ENCODE measurements around the gene KCNAB1. TPM values are rescaled to one million over a fixed set of nuclear protein-coding genes. Genes with fewer than 3 reads are reported as not detected.
"Not testable (repeated sequence)": the region's sequence is repeated elsewhere in the genome, so short reads cannot be mapped to it uniquely, and the experiment has no call there.

KCNAB1 gene
- total RNA-seq, 2 experiments from 2014 or later = not detected

GRCh38 chr3:156214676-156215075, 94.3 kb downstream of the KCNAB1 start:
- no peak overlapping the region for H3K27ac Mint-ChIP-seq
- no peak for DNase-seq
- H3K36me3 Mint-ChIP-seq = no peaks in the 10 kb centered on the region
- no peaks in the 10 kb centered on the region for H3K4me1 Mint-ChIP-seq
- H3K27me3 Mint-ChIP-seq = peaks cover 20% of the 10 kb centered on the region
- no peak overlapping the region for H3K4me3 Mint-ChIP-seq
- H3K9me3 Mint-ChIP-seq = peaks cover 2% of the 10 kb centered on the region

- peaks cover 30% of the 10 kb centered on the region for H3K27me3 Mint-ChIP-seq
- no peak overlapping the region for H3K4me3 Mint-ChIP-seq
- H3K27ac Mint-ChIP-seq = no peak overlapping the region
Measured at GRCh38 chr3:156215751-156216150, 95.4 kb downstream of the KCNAB1 start.

GRCh38 chr3:156216216-156216615, 95.8 kb downstream of the KCNAB1 start:
- H3K4me3 Mint-ChIP-seq = no peak overlapping the region

More at GRCh38 chr3:156215751-156216150, 95.4 kb downstream of the KCNAB1 start:
- Mint-ChIP-seq H3K36me3 (no peaks in the 10 kb centered on the region), H3K9me3 (peaks cover 2% of the 10 kb centered on the region), H3K4me1 (no peaks in the 10 kb centered on the region)
- DNase-seq = no peak

GRCh38 chr3:156216852-156217251, 96.5 kb downstream of the KCNAB1 start:
- no peak overlapping the region for H3K27ac Mint-ChIP-seq
- peaks cover 2% of the 10 kb centered on the region for H3K9me3 Mint-ChIP-seq
- DNase-seq = no peak
- H3K4me3 Mint-ChIP-seq = no peak overlapping the region
- no peaks in the 10 kb centered on the region for H3K4me1 Mint-ChIP-seq
- peaks cover 32% of the 10 kb centered on the region for H3K27me3 Mint-ChIP-seq
- no peaks in the 10 kb centered on the region for H3K36me3 Mint-ChIP-seq

More at GRCh38 chr3:156216216-156216615, 95.8 kb downstream of the KCNAB1 start:
- Mint-ChIP-seq H3K9me3 (peaks cover 2% of the 10 kb centered on the region), H3K27ac (no peak overlapping the region), H3K4me1 (no peaks in the 10 kb centered on the region), H3K36me3 (no peaks in the 10 kb centered on the region), H3K27me3 (peaks cover 34% of the 10 kb centered on the region)
- DNase-seq = no peak

DNA sequence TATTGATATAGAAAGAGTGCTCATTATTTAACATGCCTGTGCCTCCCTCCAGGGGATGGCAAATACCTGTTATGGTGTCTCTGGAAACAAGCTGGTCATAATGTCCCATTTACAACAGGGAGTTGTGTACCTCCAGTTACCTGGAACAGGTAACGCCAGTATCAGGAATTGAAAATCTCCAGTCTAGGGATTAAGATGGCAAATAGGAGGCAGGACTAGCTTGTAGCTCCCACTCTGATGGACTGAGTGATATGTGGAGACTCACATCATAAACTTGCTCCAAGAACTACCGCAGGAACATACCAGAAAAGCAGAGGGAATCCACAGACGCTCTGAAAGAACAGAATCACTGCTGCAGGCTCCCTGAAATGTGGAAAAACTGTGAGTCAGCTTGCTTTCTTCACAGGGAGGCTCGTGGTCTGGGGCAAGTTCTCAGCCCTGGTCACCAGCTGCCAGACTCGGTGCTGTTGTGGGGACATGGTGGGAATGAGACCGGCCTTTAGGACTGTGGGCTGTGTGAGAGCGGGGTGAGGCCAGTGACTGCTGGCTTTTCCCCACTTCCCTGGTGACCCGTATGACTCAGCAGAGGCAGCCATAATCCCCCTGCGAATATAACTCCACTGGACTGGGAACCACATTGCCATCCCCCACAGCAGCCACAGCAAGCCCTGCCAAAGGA, 97.4 kb downstream of the KCNAB1 start:
- Mint-ChIP-seq H3K27me3 (peaks cover 37% of the 10 kb centered on the region), H3K27ac (no peak overlapping the region), H3K4me3 (no peak overlapping the region), H3K4me1 (no peaks in the 10 kb centered on the region), H3K9me3 (peaks cover 2% of the 10 kb centered on the region), H3K36me3 (no peaks in the 10 kb centered on the region)
- no peak for DNase-seq

DNA sequence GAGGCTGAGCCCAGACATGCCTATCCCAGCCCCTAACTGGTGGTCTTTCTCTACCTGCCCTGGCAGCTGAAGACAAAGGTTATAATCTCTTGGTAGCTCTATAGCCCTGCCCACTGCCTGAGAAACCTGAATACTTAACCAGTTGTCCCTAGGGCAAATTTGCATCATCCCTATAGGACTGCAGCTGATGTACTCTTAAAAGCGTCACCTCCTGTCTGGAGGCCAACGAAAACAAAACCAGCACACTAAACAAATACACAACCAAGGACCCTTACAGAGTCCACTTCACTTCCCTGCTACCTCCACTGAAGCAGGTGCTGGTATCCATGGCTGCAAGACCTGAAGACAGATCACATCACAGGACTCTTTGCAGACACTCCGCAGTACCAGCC, 98.0 kb downstream of the KCNAB1 start:
- no peak for DNase-seq
- H3K9me3 Mint-ChIP-seq = peaks cover 2% of the 10 kb centered on the region
- no peak overlapping the region for H3K4me3 Mint-ChIP-seq
- no peaks in the 10 kb centered on the region for H3K36me3 Mint-ChIP-seq
- H3K4me1 Mint-ChIP-seq = no peaks in the 10 kb centered on the region
- peaks cover 37% of the 10 kb centered on the region for H3K27me3 Mint-ChIP-seq
- H3K27ac Mint-ChIP-seq = no peak overlapping the region

- not testable (repeated sequence) for H3K4me1 Mint-ChIP-seq, H3K36me3 Mint-ChIP-seq, DNase-seq, H3K4me3 Mint-ChIP-seq, H3K9me3 Mint-ChIP-seq, H3K27ac Mint-ChIP-seq
- H3K27me3 Mint-ChIP-seq = peaks cover 43% of the 10 kb centered on the region
Measured at GRCh38 chr3:156222381-156222780, 102.0 kb downstream of the KCNAB1 start.

- not testable (repeated sequence) for H3K27ac Mint-ChIP-seq, DNase-seq
Measured at GRCh38 chr3:156224046-156224445, 103.7 kb downstream of the KCNAB1 start.

GRCh38 chr3:156226676-156227420, 106.5 kb downstream of the KCNAB1 start:
- Mint-ChIP-seq H3K27me3 (peaks cover 18% of the 10 kb centered on the region), H3K9me3 (no peaks in the 10 kb centered on the region), H3K4me1 (no peaks in the 10 kb centered on the region), H3K27ac (no peak overlapping the region), H3K36me3 (no peaks in the 10 kb centered on the region), H3K4me3 (no peak overlapping the region)
- no peak for DNase-seq

More at GRCh38 chr3:156224046-156224445, 103.7 kb downstream of the KCNAB1 start:
- H3K36me3 Mint-ChIP-seq, H3K9me3 Mint-ChIP-seq, H3K4me3 Mint-ChIP-seq, H3K4me1 Mint-ChIP-seq: not testable (repeated sequence)
- H3K27me3 Mint-ChIP-seq = peaks cover 36% of the 10 kb centered on the region

DNA sequence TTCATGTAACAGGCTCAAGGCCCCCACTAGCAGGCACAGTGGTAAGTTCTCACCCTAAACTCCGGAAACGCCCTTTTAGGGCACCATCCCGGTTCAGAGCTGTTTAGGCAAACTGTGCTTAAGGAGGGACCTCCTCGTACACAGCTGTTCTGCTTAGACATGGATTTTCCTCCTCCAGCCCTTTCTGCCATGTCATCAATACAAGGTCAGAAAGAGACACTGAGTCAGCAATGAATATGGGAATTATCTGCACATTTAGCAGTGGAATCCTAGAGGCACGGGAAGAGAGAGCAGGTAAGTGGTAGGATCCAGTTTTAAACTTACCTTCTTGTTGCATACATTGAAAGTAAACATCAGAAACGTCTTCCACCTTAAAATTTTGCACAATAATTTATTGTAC, 107.3 kb downstream of the KCNAB1 start:
- H3K9me3 Mint-ChIP-seq = no peaks in the 10 kb centered on the region

DNA sequence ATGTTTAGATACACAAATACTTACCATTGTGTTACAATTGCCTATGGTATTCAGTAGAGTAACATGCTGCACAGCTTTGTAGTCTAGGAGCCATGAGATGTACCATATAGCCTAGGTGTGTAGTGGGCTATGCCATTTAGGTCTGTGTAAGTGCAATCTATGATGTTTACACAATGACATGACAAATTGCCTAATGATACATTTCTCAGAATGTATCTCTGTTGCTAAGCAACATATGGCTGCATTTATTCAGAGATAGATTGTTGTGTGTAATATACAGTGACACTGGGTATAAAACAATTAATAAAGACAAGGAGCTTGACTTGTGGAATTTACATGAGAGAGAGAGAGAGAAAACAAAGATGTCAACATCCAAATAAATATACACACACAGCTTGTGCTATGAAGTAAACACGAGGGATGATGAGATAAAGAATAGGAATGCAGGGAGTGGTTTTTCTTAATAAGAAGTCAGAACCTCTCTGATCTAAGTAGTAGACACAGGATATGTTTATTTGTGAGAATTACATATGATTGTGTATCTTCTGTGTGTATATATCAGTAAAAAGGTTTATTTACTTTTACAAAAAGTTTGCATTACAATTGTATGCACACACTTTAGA, 110.0 kb downstream of the KCNAB1 start:
- H3K27ac Mint-ChIP-seq = no peak overlapping the region
- no peaks in the 10 kb centered on the region for H3K36me3 Mint-ChIP-seq
- no peaks in the 10 kb centered on the region for H3K4me1 Mint-ChIP-seq
- H3K4me3 Mint-ChIP-seq = no peak overlapping the region
- no peaks in the 10 kb centered on the region for H3K9me3 Mint-ChIP-seq
- H3K27me3 Mint-ChIP-seq = peaks cover 4% of the 10 kb centered on the region
- DNase-seq = no peak

More for the DNA sequence above, 107.3 kb downstream of the KCNAB1 start:
- no peaks in the 10 kb centered on the region for H3K36me3 Mint-ChIP-seq
- no peaks in the 10 kb centered on the region for H3K4me1 Mint-ChIP-seq
- no peak overlapping the region for H3K27ac Mint-ChIP-seq
- no peak overlapping the region for H3K4me3 Mint-ChIP-seq
- no peak for DNase-seq
- peaks cover 10% of the 10 kb centered on the region for H3K27me3 Mint-ChIP-seq

GRCh38 chr3:156231221-156231620, 110.8 kb downstream of the KCNAB1 start:
- not testable (repeated sequence) for H3K9me3 Mint-ChIP-seq, DNase-seq, H3K4me1 Mint-ChIP-seq, H3K36me3 Mint-ChIP-seq, H3K27me3 Mint-ChIP-seq, H3K27ac Mint-ChIP-seq, H3K4me3 Mint-ChIP-seq

- Mint-ChIP-seq H3K9me3 (no peaks in the 10 kb centered on the region), H3K27ac (no peak overlapping the region), H3K4me3 (no peak overlapping the region), H3K27me3 (peaks cover 8% of the 10 kb centered on the region), H3K4me1 (no peaks in the 10 kb centered on the region), H3K36me3 (no peaks in the 10 kb centered on the region)
- no peak for DNase-seq
Measured at GRCh38 chr3:156233876-156234275, 113.5 kb downstream of the KCNAB1 start.

- Mint-ChIP-seq H3K27me3 (peaks cover 4% of the 10 kb centered on the region), H3K27ac (no peak overlapping the region), H3K9me3 (no peaks in the 10 kb centered on the region), H3K4me1 (no peaks in the 10 kb centered on the region), H3K36me3 (no peaks in the 10 kb centered on the region), H3K4me3 (no peak overlapping the region)
- no peak for DNase-seq
Measured at GRCh38 chr3:156236556-156237260, 116.3 kb downstream of the KCNAB1 start.

- Mint-ChIP-seq H3K27ac (no peak overlapping the region), H3K4me1 (no peaks in the 10 kb centered on the region), H3K36me3 (no peaks in the 10 kb centered on the region), H3K9me3 (no peaks in the 10 kb centered on the region), H3K4me3 (no peak overlapping the region), H3K27me3 (peaks cover 5% of the 10 kb centered on the region)
- DNase-seq = no peak
Measured at GRCh38 chr3:156240642-156241041, 120.3 kb downstream of the KCNAB1 start.
